ENCODE data around the gene CXADR.

The CXADR gene

GRCh38 chr21:17640821-17641220, 128.0 kb downstream of the CXADR start:
- H3K27ac Mint-ChIP-seq (ENCODE audit: low read depth) = no peak overlapping the region
- no peak overlapping the region for H3K4me3 Mint-ChIP-seq
- no peak for DNase-seq (ENCODE audit: low spot score in 2 of 2)
- H3K4me1 Mint-ChIP-seq = peaks cover 6% of the 10 kb centered on the region
- H3K36me3 Mint-ChIP-seq (ENCODE audit: insufficient read depth) = peaks cover 2% of the 10 kb centered on the region
- no peaks in the 10 kb centered on the region for H3K27me3 Mint-ChIP-seq
- peaks cover 6% of the 10 kb centered on the region for H3K9me3 Mint-ChIP-seq
- ATAC-seq (replicated peaks; ENCODE audit: extremely low read depth, poor library complexity, severe bottlenecking) = no peak

Data from central memory CD8-positive, alpha-beta T cell (primary cell).